Testis (tissue), 3 donors: ENCODE measurements around the gene PINK1. TPM values are rescaled to one million over a fixed set of nuclear protein-coding genes. Genes with fewer than 3 reads are reported as not detected.
"Not testable (repeated sequence)": the region's sequence is repeated elsewhere in the genome, so short reads cannot be mapped to it uniquely, and the experiment has no call there.

ENCODE experiments used
- DNase-seq: peaks from one replicate; pipeline ENCODE4 v3.0.0-alpha.2; 2019
- H3K27ac ChIP-seq, 2 donors: fragments of 200-600 bp; sonication (generic); one replicate each; pipeline ENCODE4 v1.5.1; 2019
- H3K27me3 ChIP-seq: fragments of 200-600 bp; sonication (generic); one replicate; pipeline ENCODE4 v1.5.1; 2019
- H3K36me3 ChIP-seq: fragments of 200-600 bp; sonication (generic); one replicate; pipeline ENCODE4 v1.5.1; 2017; ENCODE audit warnings: low read depth; ENCODE audit errors: missing control alignments
- H3K4me1 ChIP-seq: fragments of 200-600 bp; sonication (generic); one replicate; pipeline ENCODE4 v1.5.1; 2019
- H3K4me3 ChIP-seq, 2 donors: fragments of 200-600 bp; sonication (generic); one replicate each; pipeline ENCODE4 v1.5.1; 2017 to 2019
- H3K9me3 ChIP-seq: fragments of 200-600 bp; sonication (generic); one replicate; pipeline ENCODE4 v1.5.1; 2017
- CTCF ChIP-seq, 3 experiments: fragments of 450-650 bp in 2 of 3; fragments of 200-600 bp in 1 of 3; sonication (generic) in 1 of 3; IDR thresholded peaks; one replicate each; pipeline ENCODE4 v1.5.1; 2016 to 2019; ENCODE audit warnings: antibody characterized with exemption in 3 of 3, mild to moderate bottlenecking in 2 of 3, moderate library complexity in 1 of 3
- POLR2A ChIP-seq: fragments of 450-650 bp; IDR thresholded peaks from one replicate; pipeline ENCODE4 v1.6.1; 2017; ENCODE audit warnings: antibody characterized with exemption, mild to moderate bottlenecking, moderate library complexity
- WGBS, 2 donors: methylation state at CpG; one replicate each; pipeline ENCODE4 v1.1.5; 2018; 5-methylcytosine and 5-hydroxymethylcytosine counted together
- intact Hi-C: fragments of 100-400 bp; cut with DNase I; formaldehyde crosslinking; loops from one replicate; pipeline ENCODE4 v1.15.1; 2023; ENCODE audit warnings: low total_unique reads
- polyA plus RNA-seq: library from polyadenylated mRNA; stranded (reverse); fragments of 350-450 nt; fragmentation: Illumina TruSeq; extraction: RNeasy Lipid Tissue Mini Kit (QIAGEN cat#74804); gene quantifications from one replicate; pipeline ENCODE4 v1.2.3, GENCODE V29; 2014; ENCODE audit warnings: low read depth, low replicate concordance; ENCODE audit not compliant: insufficient read depth
- total RNA-seq, 2 donors: library from RNA; depleted of rRNA; stranded (reverse); fragments of >200 nt; gene quantifications; one replicate each; pipeline ENCODE4 v1.2.3, GENCODE V29; 2016

Gene PINK1
- total and polyA plus RNA-seq, 3 donors from 2014 or later: 157 to 340 (median 168) TPM

- H3K36me3 ChIP-seq: no peaks in the 10 kb centered on the region
- H3K27me3 ChIP-seq: no peaks in the 10 kb centered on the region
- H3K9me3 ChIP-seq: no peaks in the 10 kb centered on the region
- WGBS, 2 donors: 86 to 95% methylated on average over 1 of the region's 1 CpG
- no peak for TF ChIP-seq CTCF (IDR thresholded peaks at IDR 0.05)
- no peak for TF ChIP-seq POLR2A
- H3K4me3 ChIP-seq: no peak overlapping the region
- no peak overlapping the region for H3K27ac ChIP-seq
- peak; percentile 66 for DNase-seq
- peaks cover 5% of the 10 kb centered on the region for H3K4me1 ChIP-seq
- intact Hi-C loops: no loop called here
Observed at GRCh38 chr1:20666804-20667203, 33.5 kb downstream of the PINK1 start.

DNA sequence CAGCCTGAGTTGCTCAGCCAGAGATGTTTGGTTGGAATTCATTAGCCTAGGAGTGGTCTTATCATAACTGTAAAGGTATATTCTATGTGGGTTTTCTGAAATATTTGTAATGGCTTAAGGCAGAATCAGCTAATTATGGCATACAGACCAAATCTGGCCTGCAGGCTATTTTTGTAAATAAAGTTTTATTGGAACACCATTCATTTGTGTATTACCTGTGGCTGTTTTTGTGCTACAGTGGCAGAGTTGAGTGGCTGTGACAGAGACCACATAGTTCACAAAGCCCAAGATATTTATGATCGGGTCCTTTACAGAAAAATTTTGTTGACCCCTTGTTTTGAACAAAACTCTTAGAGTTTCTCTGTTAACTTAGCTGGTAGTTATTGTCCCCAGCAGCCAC lies 35.3 kb downstream of the PINK1 start:
- H3K27me3 ChIP-seq: no peaks in the 10 kb centered on the region
- no peak for DNase-seq
- H3K27ac ChIP-seq: no peak overlapping the region
- WGBS, 2 donors: 90 to 93% methylated on average over 1 of the region's 1 CpG
- H3K9me3 ChIP-seq: no peaks in the 10 kb centered on the region
- H3K4me3 ChIP-seq: no peak overlapping the region
- intact Hi-C loops: no loop called here
- H3K36me3 ChIP-seq: no peaks in the 10 kb centered on the region
- TF ChIP-seq CTCF (IDR thresholded peaks at IDR 0.05) (no peak), POLR2A (no peak)
- H3K4me1 ChIP-seq: no peaks in the 10 kb centered on the region

- TF ChIP-seq POLR2A (no peak), CTCF (IDR thresholded peaks at IDR 0.05) (no peak)
- Histone ChIP-seq H3K4me1 (no peaks in the 10 kb centered on the region), H3K4me3 (no peak overlapping the region), H3K27me3 (no peaks in the 10 kb centered on the region), H3K9me3 (no peaks in the 10 kb centered on the region), H3K36me3 (no peaks in the 10 kb centered on the region), H3K27ac (no peak overlapping the region)
- intact Hi-C loops: no loop called here
- DNase-seq: no peak
- 90 to 92% methylated on average over 5 of the region's 5 CpGs for WGBS, 2 donors
Observed at GRCh38 chr1:20670936-20671335, 37.7 kb downstream of the PINK1 start.

- Histone ChIP-seq H3K4me3 (no peak overlapping the region), H3K9me3 (no peaks in the 10 kb centered on the region), H3K36me3 (no peaks in the 10 kb centered on the region), H3K27ac (no peak overlapping the region), H3K27me3 (no peaks in the 10 kb centered on the region), H3K4me1 (no peaks in the 10 kb centered on the region)
- TF ChIP-seq POLR2A (no peak), CTCF (IDR thresholded peaks at IDR 0.05) (no peak)
- WGBS, 2 donors: 91 to 95% methylated on average over 4 of the region's 4 CpGs
- intact Hi-C loops: no loop called here
- no peak for DNase-seq
Observed at GRCh38 chr1:20672265-20672632, 39.0 kb downstream of the PINK1 start.

DNA sequence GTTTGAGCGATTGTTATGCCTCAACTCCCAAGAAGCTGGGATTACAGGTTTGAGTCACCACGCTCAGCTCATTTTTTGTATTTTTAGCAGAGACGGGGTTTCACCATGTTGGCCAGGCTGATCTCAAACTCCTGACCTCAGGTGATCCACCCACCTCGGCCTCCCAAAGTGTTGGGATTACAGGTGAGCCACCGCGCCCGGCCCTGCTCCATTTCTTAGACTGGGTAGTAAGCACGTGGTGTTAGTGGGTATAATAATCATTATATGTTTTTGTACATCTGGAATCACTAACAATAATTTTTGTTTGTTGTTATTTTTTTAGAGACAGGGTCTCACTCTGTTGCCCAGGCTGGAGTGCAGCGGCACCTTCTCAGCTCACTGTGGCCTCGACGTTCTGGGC lies 40.4 kb downstream of the PINK1 start:
- H3K27me3 ChIP-seq, intact Hi-C loops, H3K27ac ChIP-seq, H3K4me1 ChIP-seq, H3K9me3 ChIP-seq, H3K4me3 ChIP-seq, DNase-seq, H3K36me3 ChIP-seq: not testable (repeated sequence)
- 93 to 97% methylated on average over 11 of the region's 11 CpGs for WGBS, 2 donors
